Uterus (tissue), 4 donors: ENCODE results near the gene ANKRD63. TPM values are rescaled to one million over a fixed set of nuclear protein-coding genes. Genes with fewer than 3 reads are reported as not detected.

Source experiments
- DNase-seq, 2 donors: peaks; one replicate each; pipeline ENCODE4 v3.0.0-alpha.2; 2019 to 2020
- H3K27ac ChIP-seq, 2 donors: fragments of 200-600 bp; sonication (generic); 1 replicate in 1 of 2; 2 replicates in 1 of 2; pipeline ENCODE4 v1.5.1; 2016 to 2018
- H3K27me3 ChIP-seq, 2 donors: fragments of 200-600 bp; sonication (generic); one replicate each; pipeline ENCODE4 v1.5.1; 2018 to 2019; ENCODE audit warnings: control low read depth in 1 of 2
- H3K36me3 ChIP-seq, 2 donors: fragments of 200-600 bp; sonication (generic); one replicate each; pipeline ENCODE4 v1.5.1; 2019; ENCODE audit warnings: control low read depth in 1 of 2
- H3K4me1 ChIP-seq, 2 donors: fragments of 200-600 bp; sonication (generic); one replicate each; pipeline ENCODE4 v1.5.1; 2018 to 2019; ENCODE audit warnings: control low read depth in 1 of 2
- H3K4me3 ChIP-seq, 2 donors: fragments of 200-600 bp; sonication (generic); 1 replicate in 1 of 2; 2 replicates in 1 of 2; pipeline ENCODE4 v1.5.1; 2018 to 2019; ENCODE audit warnings: mild to moderate bottlenecking in 1 of 2
- H3K9me3 ChIP-seq, 2 donors: fragments of 200-600 bp; sonication (generic); one replicate each; pipeline ENCODE4 v1.5.1; 2019; ENCODE audit warnings: control low read depth in 1 of 2
- CTCF ChIP-seq, 4 experiments: fragments of 200-600 bp in 2 of 4; fragments of 450-650 bp in 2 of 4; sonication (generic) in 2 of 4; IDR thresholded peaks; one replicate each; pipeline ENCODE4 v1.5.1; 2016 to 2019; ENCODE audit warnings: antibody characterized with exemption in 4 of 4, mild to moderate bottlenecking in 2 of 4, moderate library complexity in 1 of 4
- POLR2A ChIP-seq, 2 donors: fragments of 450-650 bp; IDR thresholded peaks; one replicate each; pipeline ENCODE4 v1.6.1; 2016; ENCODE audit warnings: antibody characterized with exemption in 2 of 2, mild to moderate bottlenecking in 1 of 2, moderate library complexity in 1 of 2
- intact Hi-C: fragments of 100-400 bp; cut with DNase I; formaldehyde crosslinking; loops from one replicate; pipeline ENCODE4 v1.15.1; 2023; ENCODE audit warnings: low total_unique reads
- total RNA-seq, 4 donors: library from RNA; depleted of rRNA in 3 of 4; stranded (reverse); fragments of >200 nt in 3 of 4; gene quantifications; one replicate each; pipeline versions ENCODE4 v1.1.0 to v1.2.4, GENCODE V29; 2014 to 2023
- donor health status: DM: yes; HTN: yes; CAD: no.

Gene ANKRD63
- under 1 TPM in 2 of 4 donors, not detected in 2; 0.28 to 0.52 TPM for total RNA-seq

- Histone ChIP-seq H3K4me3 (peak within 1 kb of the TSS in 1 of 2 donors; percentile 31), H3K4me1 (peaks cover 0 to 21% of the 10 kb centered on the region in 2 donors), H3K9me3 (no peaks in the 10 kb centered on the region), H3K27ac (no peak within 1 kb of the TSS), H3K36me3 (no peaks in the 10 kb centered on the region), H3K27me3 (peaks cover 19 to 32% of the 10 kb centered on the region in 2 donors)
- intact Hi-C loops: loop anchor here (10.0 kb wide), 1 partner anchor 62 kb away; the partner anchor contains the start of gene CCDC9B
- no peak for DNase-seq
- no peak for TF ChIP-seq CTCF (IDR thresholded peaks at IDR 0.05)
- no peak for TF ChIP-seq POLR2A (IDR thresholded peaks at IDR 0.05)
Observed at GRCh38 chr15:40282869-40283614, at the start of gene ANKRD63. TSS of gene ANKRD63 (minus strand) at chr15:40283064. CDS start at chr15:40282586, 478 bp downstream.

GRCh38 chr15:40332113-40332781, 49.4 kb upstream of the ANKRD63 start:
- peak overlapping the region; percentile 11 to 17 for H3K27ac ChIP-seq
- no peak for DNase-seq
- H3K27me3 ChIP-seq: no peaks in the 10 kb centered on the region
- H3K36me3 ChIP-seq: no peaks in the 10 kb centered on the region
- H3K9me3 ChIP-seq: no peaks in the 10 kb centered on the region
- TF ChIP-seq POLR2A (IDR thresholded peaks at IDR 0.05) (no peak), CTCF (IDR thresholded peaks at IDR 0.05) (no peak)
- no peak overlapping the region for H3K4me3 ChIP-seq
- intact Hi-C loops: no loop called here
- H3K4me1 ChIP-seq: peaks cover 0 to 17% of the 10 kb centered on the region in 2 donors

- H3K27ac ChIP-seq: peak overlapping the region; percentile 11 to 68
- intact Hi-C loops: no loop called here
Observed at GRCh38 chr15:40331637-40332036, 48.8 kb upstream of the ANKRD63 start.

GRCh38 chr15:40331026-40331425, 48.2 kb upstream of the ANKRD63 start:
- Histone ChIP-seq H3K4me1 (peaks cover 0 to 16% of the 10 kb centered on the region in 2 donors), H3K36me3 (no peaks in the 10 kb centered on the region), H3K9me3 (no peaks in the 10 kb centered on the region), H3K4me3 (no peak overlapping the region), H3K27me3 (no peaks in the 10 kb centered on the region), H3K27ac (peak overlapping the region; percentile 57 to 68)
- intact Hi-C loops: no loop called here
- TF ChIP-seq CTCF (IDR thresholded peaks at IDR 0.05): no peak
- no peak for TF ChIP-seq POLR2A (IDR thresholded peaks at IDR 0.05)
- DNase-seq: no peak

More at GRCh38 chr15:40331637-40332036, 48.8 kb upstream of the ANKRD63 start:
- H3K27me3 ChIP-seq: no peaks in the 10 kb centered on the region
- DNase-seq: no peak
- H3K9me3 ChIP-seq: no peaks in the 10 kb centered on the region
- no peaks in the 10 kb centered on the region for H3K36me3 ChIP-seq
- peaks cover 0 to 16% of the 10 kb centered on the region in 2 donors for H3K4me1 ChIP-seq
- TF ChIP-seq CTCF (IDR thresholded peaks at IDR 0.05): no peak
- TF ChIP-seq POLR2A (IDR thresholded peaks at IDR 0.05): no peak
- H3K4me3 ChIP-seq: no peak overlapping the region

- peaks cover 0 to 16% of the 10 kb centered on the region in 2 donors for H3K4me1 ChIP-seq
- H3K27ac ChIP-seq: peak overlapping the region; percentile 57 to 68
- H3K36me3 ChIP-seq: no peaks in the 10 kb centered on the region
- TF ChIP-seq POLR2A (IDR thresholded peaks at IDR 0.05) (peak in 1 of 2 donors; percentile 37), CTCF (IDR thresholded peaks at IDR 0.05) (no peak)
- intact Hi-C loops: no loop called here
- no peak overlapping the region for H3K4me3 ChIP-seq
- no peaks in the 10 kb centered on the region for H3K9me3 ChIP-seq
- H3K27me3 ChIP-seq: no peaks in the 10 kb centered on the region
- peak; percentile 54 to 78 for DNase-seq
Observed at GRCh38 chr15:40330368-40330836, 47.5 kb upstream of the ANKRD63 start.
